Neural crest cell (in vitro differentiated cells): ENCODE measurements around the gene GHSR. TPM values are rescaled to one million over a fixed set of nuclear protein-coding genes. Genes with fewer than 3 reads are reported as not detected.

Experiments used
- DNase-seq: peaks from one replicate; pipeline ENCODE4 v3.0.0; 2021; ENCODE audit warnings: low read depth, mixed read lengths, low spot score
- H3K27ac Mint-ChIP-seq: one replicate; pipeline ENCODE4 v1.8.0; 2021; ENCODE audit warnings: mild to moderate bottlenecking, mixed read lengths; ENCODE audit not compliant: unreplicated experiment
- H3K27me3 Mint-ChIP-seq: 2 replicates; pipeline ENCODE4 v1.8.0; 2021; ENCODE audit warnings: low read depth, mild to moderate bottlenecking, mixed read lengths
- H3K36me3 Mint-ChIP-seq: 2 replicates; pipeline ENCODE4 v1.8.0; 2021; ENCODE audit warnings: low read depth, mild to moderate bottlenecking, mixed read lengths
- H3K4me1 Mint-ChIP-seq: 2 replicates; pipeline ENCODE4 v1.8.0; 2021; ENCODE audit warnings: mixed read lengths
- H3K4me3 Mint-ChIP-seq: one replicate; pipeline ENCODE4 v1.8.0; 2021; ENCODE audit warnings: mild to moderate bottlenecking, mixed read lengths
- H3K9me3 Mint-ChIP-seq: 2 replicates; pipeline ENCODE4 v1.8.0; 2021; ENCODE audit warnings: mixed read lengths
- total RNA-seq: library from RNA; stranded (reverse); gene quantifications from 2 replicates; pipeline ENCODE4 v1.2.1, GENCODE V29; 2021
- TF ChIP-seq, protein P1 (sequence below): fragments of 200-600 bp; sonication (generic); conservative IDR thresholded peaks from 2 replicates; pipeline ENCODE4 v1.5.0; 2021; ENCODE audit warnings: antibody characterized with exemption, mild to moderate bottlenecking

Gene GHSR
- total RNA-seq, 1 donor from 2014 or later, result not detected

DNA sequence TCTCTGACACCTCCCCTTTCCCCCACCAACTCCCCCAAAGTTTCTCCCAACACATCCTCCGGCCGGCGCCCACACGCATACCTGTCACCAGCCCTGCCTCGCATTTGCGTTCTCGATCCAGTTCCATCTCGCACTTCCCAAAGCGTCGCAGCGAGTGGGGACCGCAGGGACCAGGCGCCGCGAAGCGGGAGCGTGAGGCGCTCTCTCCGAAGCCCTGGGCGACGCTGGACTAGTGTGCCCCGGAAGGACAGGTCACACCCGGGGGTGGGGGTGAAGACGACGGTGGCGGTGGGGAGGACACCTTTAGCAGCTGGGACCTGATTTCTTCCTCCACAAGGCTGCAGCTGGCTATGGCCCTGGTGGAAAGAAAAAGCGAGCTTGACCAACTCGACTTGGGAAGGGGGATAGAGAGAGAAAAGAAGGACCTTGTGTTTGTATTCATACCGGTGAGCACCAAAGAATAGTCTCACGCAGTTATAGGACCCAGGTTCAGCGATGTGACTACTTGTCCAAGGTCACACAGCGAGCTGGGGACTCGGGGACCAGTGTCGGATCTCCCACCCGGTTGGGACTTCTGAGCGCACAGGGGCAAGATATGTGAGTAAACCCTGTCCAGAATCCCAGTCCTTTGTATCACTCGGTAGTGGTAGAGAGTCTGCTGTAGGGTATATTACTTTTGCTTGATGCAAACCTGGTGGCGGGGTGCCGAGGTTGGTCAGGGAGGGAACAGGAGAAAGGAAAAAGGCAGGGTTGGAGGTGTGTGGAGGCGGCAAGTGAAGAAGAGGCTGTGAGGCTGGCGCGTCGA lies 607 bp upstream of the GHSR start:
- Mint-ChIP-seq H3K27me3 (peaks cover 85% of the 10 kb centered on the region), H3K4me3 (peak overlapping the region; percentile 12), H3K4me1 (peaks cover 18% of the 10 kb centered on the region), H3K36me3 (peaks cover 10% of the 10 kb centered on the region), H3K9me3 (no peaks in the 10 kb centered on the region), H3K27ac (no peak overlapping the region)
- TF ChIP-seq, protein P1, sequence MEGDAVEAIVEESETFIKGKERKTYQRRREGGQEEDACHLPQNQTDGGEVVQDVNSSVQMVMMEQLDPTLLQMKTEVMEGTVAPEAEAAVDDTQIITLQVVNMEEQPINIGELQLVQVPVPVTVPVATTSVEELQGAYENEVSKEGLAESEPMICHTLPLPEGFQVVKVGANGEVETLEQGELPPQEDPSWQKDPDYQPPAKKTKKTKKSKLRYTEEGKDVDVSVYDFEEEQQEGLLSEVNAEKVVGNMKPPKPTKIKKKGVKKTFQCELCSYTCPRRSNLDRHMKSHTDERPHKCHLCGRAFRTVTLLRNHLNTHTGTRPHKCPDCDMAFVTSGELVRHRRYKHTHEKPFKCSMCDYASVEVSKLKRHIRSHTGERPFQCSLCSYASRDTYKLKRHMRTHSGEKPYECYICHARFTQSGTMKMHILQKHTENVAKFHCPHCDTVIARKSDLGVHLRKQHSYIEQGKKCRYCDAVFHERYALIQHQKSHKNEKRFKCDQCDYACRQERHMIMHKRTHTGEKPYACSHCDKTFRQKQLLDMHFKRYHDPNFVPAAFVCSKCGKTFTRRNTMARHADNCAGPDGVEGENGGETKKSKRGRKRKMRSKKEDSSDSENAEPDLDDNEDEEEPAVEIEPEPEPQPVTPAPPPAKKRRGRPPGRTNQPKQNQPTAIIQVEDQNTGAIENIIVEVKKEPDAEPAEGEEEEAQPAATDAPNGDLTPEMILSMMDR, result no peak
- no peak for DNase-seq

DNA sequence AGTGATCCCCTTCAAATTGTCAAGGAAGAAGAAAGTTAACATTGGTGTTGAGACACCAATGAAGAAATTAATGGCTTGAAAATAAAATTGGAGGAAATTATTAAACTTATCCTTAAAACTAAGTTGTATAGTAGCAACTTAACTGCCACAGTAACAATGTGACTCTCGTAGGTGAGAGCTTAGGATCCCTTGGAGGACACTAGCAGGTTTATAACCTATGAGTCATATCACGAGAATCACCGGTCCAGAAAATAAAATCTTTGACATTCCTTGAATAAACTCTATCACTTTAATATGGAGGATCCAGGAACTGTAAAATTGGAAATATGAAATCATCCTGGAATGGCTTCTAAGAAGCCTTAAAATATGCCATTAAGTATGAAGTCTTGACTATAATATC lies 2.1 kb downstream of the GHSR start:
- H3K4me1 Mint-ChIP-seq, result peaks cover 18% of the 10 kb centered on the region
- no peak for DNase-seq
- H3K27ac Mint-ChIP-seq, result no peak overlapping the region
- no peaks in the 10 kb centered on the region for H3K9me3 Mint-ChIP-seq
- H3K36me3 Mint-ChIP-seq, result peaks cover 10% of the 10 kb centered on the region
- TF ChIP-seq, protein P1, result no peak
- peaks cover 81% of the 10 kb centered on the region for H3K27me3 Mint-ChIP-seq
- no peak overlapping the region for H3K4me3 Mint-ChIP-seq

DNA sequence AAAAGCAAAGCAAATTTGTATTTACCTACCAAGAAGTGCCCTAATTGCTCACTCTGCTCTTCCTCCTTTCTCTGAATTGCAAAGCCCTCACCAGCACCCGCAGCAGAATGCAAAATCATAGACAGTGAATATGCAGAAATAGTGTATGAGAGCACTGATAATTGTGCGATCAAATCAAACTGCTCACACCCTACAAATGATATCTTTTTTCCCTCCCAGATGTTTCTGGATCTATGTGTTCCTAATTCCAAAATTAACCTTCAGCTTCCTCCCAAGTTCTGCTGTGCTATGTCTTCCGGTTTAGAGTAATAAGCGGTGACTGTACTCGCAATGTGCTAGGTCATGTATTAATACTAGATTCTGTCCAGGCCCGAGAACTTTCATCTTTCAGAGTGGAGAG lies 3.4 kb downstream of the GHSR start:
- Mint-ChIP-seq H3K36me3 (peaks cover 10% of the 10 kb centered on the region), H3K4me3 (no peak overlapping the region), H3K27ac (no peak overlapping the region), H3K27me3 (peaks cover 68% of the 10 kb centered on the region), H3K4me1 (peaks cover 15% of the 10 kb centered on the region), H3K9me3 (no peaks in the 10 kb centered on the region)
- TF ChIP-seq, protein P1, result no peak
- no peak for DNase-seq

DNA sequence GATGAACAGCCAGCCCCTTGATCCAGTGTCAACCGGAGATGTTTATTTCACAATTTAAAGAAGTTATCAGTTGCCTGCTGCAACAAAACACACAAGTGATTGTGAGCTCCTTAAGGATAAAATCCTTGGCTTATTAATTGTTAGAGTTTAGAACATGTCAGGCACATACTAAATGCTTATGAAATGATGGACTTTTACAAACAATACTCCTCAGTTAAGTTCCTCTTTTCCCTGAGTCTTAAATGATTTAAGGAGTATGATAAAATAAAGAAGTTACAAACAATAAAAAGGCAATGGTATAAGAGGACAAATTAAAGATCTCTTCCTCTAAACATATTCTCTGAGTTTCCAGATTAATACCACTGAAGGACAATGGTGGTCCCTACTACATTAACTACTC lies 5.7 kb downstream of the GHSR start:
- TF ChIP-seq, protein P1, result no peak
- Mint-ChIP-seq H3K4me3 (no peak overlapping the region), H3K36me3 (peaks cover 3% of the 10 kb centered on the region), H3K4me1 (no peaks in the 10 kb centered on the region), H3K27ac (no peak overlapping the region), H3K9me3 (no peaks in the 10 kb centered on the region), H3K27me3 (peaks cover 56% of the 10 kb centered on the region)
- no peak for DNase-seq

DNA sequence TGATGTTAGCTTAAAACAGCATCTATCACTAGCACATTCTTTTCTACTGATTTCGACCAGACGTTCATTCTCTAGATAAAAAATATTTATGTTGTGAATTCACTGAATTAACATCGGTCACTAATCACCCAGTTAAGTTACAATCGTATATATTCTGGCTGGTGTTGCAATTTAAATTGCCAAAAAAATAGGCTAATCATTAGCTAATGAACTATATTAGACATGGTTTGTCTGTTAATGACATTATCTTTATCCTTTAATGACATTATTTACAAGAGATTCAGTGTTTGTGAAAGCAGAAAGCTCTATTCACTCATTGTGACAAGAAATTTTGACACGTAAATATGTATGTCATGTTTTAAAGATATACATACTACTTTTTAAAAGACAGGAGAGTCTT lies 6.7 kb downstream of the GHSR start:
- Mint-ChIP-seq H3K9me3 (no peaks in the 10 kb centered on the region), H3K36me3 (no peaks in the 10 kb centered on the region), H3K27me3 (peaks cover 46% of the 10 kb centered on the region), H3K4me1 (no peaks in the 10 kb centered on the region), H3K4me3 (no peak overlapping the region), H3K27ac (no peak overlapping the region)
- DNase-seq, result no peak
- TF ChIP-seq, protein P1, result no peak
